B cell (primary cell): ENCODE data around the gene ABCA8.

Experiments used
- EZH2 ChIP-seq: IDR thresholded peaks from 2 replicates; pipeline ENCODE4 v1.6.1; 2012; ENCODE audit warnings: borderline replicate concordance, low read depth, mild to moderate bottlenecking, moderate library complexity, low read length; ENCODE audit not compliant: insufficient read depth, poor library complexity, severe bottlenecking
- TF ChIP-seq, protein P1 (sequence below): fragments of 200-600 bp; IDR thresholded peaks from one replicate; pipeline ENCODE4 v1.8.0; 2022; ENCODE audit warnings: antibody characterized with exemption, mild to moderate bottlenecking

DNA sequence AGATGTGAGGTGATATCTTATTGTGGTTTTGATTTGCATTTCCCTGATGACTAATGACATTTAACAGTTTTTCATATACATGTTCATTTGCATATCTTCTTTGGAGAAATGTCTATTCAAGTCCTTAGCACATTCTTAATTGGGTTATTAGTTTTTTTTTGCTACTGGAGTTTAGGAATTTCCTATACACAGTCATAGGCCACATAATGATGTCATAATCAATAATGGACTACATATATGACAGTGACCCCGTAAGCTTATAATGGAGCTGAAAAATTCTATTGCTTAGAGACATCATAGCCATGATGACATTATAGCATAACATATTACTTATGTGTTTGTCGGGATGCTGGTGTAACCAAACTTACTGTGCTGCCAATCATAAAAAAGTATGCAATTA lies 83.7 kb downstream of the ABCA8 start:
- TF ChIP-seq, protein P1, sequence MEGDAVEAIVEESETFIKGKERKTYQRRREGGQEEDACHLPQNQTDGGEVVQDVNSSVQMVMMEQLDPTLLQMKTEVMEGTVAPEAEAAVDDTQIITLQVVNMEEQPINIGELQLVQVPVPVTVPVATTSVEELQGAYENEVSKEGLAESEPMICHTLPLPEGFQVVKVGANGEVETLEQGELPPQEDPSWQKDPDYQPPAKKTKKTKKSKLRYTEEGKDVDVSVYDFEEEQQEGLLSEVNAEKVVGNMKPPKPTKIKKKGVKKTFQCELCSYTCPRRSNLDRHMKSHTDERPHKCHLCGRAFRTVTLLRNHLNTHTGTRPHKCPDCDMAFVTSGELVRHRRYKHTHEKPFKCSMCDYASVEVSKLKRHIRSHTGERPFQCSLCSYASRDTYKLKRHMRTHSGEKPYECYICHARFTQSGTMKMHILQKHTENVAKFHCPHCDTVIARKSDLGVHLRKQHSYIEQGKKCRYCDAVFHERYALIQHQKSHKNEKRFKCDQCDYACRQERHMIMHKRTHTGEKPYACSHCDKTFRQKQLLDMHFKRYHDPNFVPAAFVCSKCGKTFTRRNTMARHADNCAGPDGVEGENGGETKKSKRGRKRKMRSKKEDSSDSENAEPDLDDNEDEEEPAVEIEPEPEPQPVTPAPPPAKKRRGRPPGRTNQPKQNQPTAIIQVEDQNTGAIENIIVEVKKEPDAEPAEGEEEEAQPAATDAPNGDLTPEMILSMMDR, result no peak
- TF ChIP-seq EZH2, result no peak
